ENCODE results near the gene FUT6.

The FUT6 gene

GRCh38 chr19:5851302-5851701 is 11.8 kb upstream of the FUT6 start, which contains the start of gene FUT3:
Gene FUT3 (minus strand): TSS chr19:5851449.
- TF ChIP-seq GLIS3 (CRISPR knock-in tag; IDR thresholded peaks at IDR 0.05): no peak
- no peak for TF ChIP-seq CSDC2 (CRISPR knock-in tag; IDR thresholded peaks at IDR 0.05)
- no peak for TF ChIP-seq TCF4 (CRISPR knock-in tag; IDR thresholded peaks at IDR 0.05; ENCODE audit: borderline replicate concordance)
- no peak for TF ChIP-seq TOX (CRISPR knock-in tag; IDR thresholded peaks at IDR 0.05; ENCODE audit: borderline replicate concordance)
- TF ChIP-seq BACH2 (CRISPR knock-in tag; IDR thresholded peaks at IDR 0.05; ENCODE audit: borderline replicate concordance): no peak
- no peak for TF ChIP-seq ZNF70 (CRISPR knock-in tag; IDR thresholded peaks at IDR 0.05)
- no peak for TF ChIP-seq ZFP3 (CRISPR knock-in tag; IDR thresholded peaks at IDR 0.05)
- TF ChIP-seq, protein P1, sequence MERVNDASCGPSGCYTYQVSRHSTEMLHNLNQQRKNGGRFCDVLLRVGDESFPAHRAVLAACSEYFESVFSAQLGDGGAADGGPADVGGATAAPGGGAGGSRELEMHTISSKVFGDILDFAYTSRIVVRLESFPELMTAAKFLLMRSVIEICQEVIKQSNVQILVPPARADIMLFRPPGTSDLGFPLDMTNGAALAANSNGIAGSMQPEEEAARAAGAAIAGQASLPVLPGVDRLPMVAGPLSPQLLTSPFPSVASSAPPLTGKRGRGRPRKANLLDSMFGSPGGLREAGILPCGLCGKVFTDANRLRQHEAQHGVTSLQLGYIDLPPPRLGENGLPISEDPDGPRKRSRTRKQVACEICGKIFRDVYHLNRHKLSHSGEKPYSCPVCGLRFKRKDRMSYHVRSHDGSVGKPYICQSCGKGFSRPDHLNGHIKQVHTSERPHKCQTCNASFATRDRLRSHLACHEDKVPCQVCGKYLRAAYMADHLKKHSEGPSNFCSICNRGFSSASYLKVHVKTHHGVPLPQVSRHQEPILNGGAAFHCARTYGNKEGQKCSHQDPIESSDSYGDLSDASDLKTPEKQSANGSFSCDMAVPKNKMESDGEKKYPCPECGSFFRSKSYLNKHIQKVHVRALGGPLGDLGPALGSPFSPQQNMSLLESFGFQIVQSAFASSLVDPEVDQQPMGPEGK (CRISPR knock-in tag; IDR thresholded peaks at IDR 0.05; ENCODE audit: borderline replicate concordance): no peak
- TF ChIP-seq ZFP30 (CRISPR knock-in tag; IDR thresholded peaks at IDR 0.05): no peak
- no peak for TF ChIP-seq ZNF565 (CRISPR knock-in tag; conservative IDR thresholded peaks at IDR 0.05; ENCODE audit: low read depth)
- TF ChIP-seq, protein P2, sequence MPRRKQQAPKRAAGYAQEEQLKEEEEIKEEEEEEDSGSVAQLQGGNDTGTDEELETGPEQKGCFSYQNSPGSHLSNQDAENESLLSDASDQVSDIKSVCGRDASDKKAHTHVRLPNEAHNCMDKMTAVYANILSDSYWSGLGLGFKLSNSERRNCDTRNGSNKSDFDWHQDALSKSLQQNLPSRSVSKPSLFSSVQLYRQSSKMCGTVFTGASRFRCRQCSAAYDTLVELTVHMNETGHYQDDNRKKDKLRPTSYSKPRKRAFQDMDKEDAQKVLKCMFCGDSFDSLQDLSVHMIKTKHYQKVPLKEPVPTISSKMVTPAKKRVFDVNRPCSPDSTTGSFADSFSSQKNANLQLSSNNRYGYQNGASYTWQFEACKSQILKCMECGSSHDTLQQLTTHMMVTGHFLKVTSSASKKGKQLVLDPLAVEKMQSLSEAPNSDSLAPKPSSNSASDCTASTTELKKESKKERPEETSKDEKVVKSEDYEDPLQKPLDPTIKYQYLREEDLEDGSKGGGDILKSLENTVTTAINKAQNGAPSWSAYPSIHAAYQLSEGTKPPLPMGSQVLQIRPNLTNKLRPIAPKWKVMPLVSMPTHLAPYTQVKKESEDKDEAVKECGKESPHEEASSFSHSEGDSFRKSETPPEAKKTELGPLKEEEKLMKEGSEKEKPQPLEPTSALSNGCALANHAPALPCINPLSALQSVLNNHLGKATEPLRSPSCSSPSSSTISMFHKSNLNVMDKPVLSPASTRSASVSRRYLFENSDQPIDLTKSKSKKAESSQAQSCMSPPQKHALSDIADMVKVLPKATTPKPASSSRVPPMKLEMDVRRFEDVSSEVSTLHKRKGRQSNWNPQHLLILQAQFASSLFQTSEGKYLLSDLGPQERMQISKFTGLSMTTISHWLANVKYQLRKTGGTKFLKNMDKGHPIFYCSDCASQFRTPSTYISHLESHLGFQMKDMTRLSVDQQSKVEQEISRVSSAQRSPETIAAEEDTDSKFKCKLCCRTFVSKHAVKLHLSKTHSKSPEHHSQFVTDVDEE (CRISPR knock-in tag; IDR thresholded peaks at IDR 0.05): no peak
- no peak for TF ChIP-seq ARNTL (CRISPR knock-in tag; IDR thresholded peaks at IDR 0.05; ENCODE audit: borderline replicate concordance, low read depth)
- no peak for TF ChIP-seq ZC3H10 (CRISPR knock-in tag; IDR thresholded peaks at IDR 0.05)
- TF ChIP-seq PPARA (CRISPR knock-in tag; IDR thresholded peaks at IDR 0.05; ENCODE audit: borderline replicate concordance): no peak
- no peak for TF ChIP-seq OSR1 (CRISPR knock-in tag; IDR thresholded peaks at IDR 0.05)
- TF ChIP-seq ISL1 (CRISPR knock-in tag; IDR thresholded peaks at IDR 0.05): no peak
- TF ChIP-seq, protein P3, sequence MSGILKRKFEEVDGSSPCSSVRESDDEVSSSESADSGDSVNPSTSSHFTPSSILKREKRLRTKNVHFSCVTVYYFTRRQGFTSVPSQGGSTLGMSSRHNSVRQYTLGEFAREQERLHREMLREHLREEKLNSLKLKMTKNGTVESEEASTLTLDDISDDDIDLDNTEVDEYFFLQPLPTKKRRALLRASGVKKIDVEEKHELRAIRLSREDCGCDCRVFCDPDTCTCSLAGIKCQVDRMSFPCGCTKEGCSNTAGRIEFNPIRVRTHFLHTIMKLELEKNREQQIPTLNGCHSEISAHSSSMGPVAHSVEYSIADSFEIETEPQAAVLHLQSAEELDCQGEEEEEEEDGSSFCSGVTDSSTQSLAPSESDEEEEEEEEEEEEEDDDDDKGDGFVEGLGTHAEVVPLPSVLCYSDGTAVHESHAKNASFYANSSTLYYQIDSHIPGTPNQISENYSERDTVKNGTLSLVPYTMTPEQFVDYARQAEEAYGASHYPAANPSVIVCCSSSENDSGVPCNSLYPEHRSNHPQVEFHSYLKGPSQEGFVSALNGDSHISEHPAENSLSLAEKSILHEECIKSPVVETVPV (CRISPR knock-in tag; IDR thresholded peaks at IDR 0.05): no peak
- TF ChIP-seq ESRRG (CRISPR knock-in tag; IDR thresholded peaks at IDR 0.05): no peak
- no peak for ATAC-seq

- peak; percentile 91 for ATAC-seq
- TF ChIP-seq ZNF70 (CRISPR knock-in tag; IDR thresholded peaks at IDR 0.05): no peak
- no peak for TF ChIP-seq ESRRG (CRISPR knock-in tag; IDR thresholded peaks at IDR 0.05)
- no peak for TF ChIP-seq CSDC2 (CRISPR knock-in tag; IDR thresholded peaks at IDR 0.05)
- no peak for TF ChIP-seq ZC3H10 (CRISPR knock-in tag; IDR thresholded peaks at IDR 0.05)
- no peak for TF ChIP-seq ZFP30 (CRISPR knock-in tag; IDR thresholded peaks at IDR 0.05)
- no peak for TF ChIP-seq SNAI2 (CRISPR knock-in tag; IDR thresholded peaks at IDR 0.05)
- no peak for TF ChIP-seq ISL1 (CRISPR knock-in tag; IDR thresholded peaks at IDR 0.05)
- no peak for TF ChIP-seq ARNTL (CRISPR knock-in tag; IDR thresholded peaks at IDR 0.05; ENCODE audit: borderline replicate concordance, low read depth)
- TF ChIP-seq, protein P1 (CRISPR knock-in tag; IDR thresholded peaks at IDR 0.05; ENCODE audit: borderline replicate concordance): no peak
- no peak for TF ChIP-seq BACH2 (CRISPR knock-in tag; IDR thresholded peaks at IDR 0.05; ENCODE audit: borderline replicate concordance)
- no peak for TF ChIP-seq POU6F1 (CRISPR knock-in tag; IDR thresholded peaks at IDR 0.05; ENCODE audit: borderline replicate concordance, low read depth)
- TF ChIP-seq OSR1 (CRISPR knock-in tag; IDR thresholded peaks at IDR 0.05): no peak
- no peak for TF ChIP-seq TOX (CRISPR knock-in tag; IDR thresholded peaks at IDR 0.05; ENCODE audit: borderline replicate concordance)
- no peak for TF ChIP-seq GLIS3 (CRISPR knock-in tag; IDR thresholded peaks at IDR 0.05)
- TF ChIP-seq, protein P3 (CRISPR knock-in tag; IDR thresholded peaks at IDR 0.05): no peak
- no peak for TF ChIP-seq ZNF565 (CRISPR knock-in tag; conservative IDR thresholded peaks at IDR 0.05; ENCODE audit: low read depth)
- TF ChIP-seq TCF4 (CRISPR knock-in tag; IDR thresholded peaks at IDR 0.05; ENCODE audit: borderline replicate concordance): no peak
These were observed 11.3 kb upstream of the FUT6 start for GRCh38 chr19:5850743-5851293.
